Activated naive CD8-positive, alpha-beta T cell treated with anti-CD3 and anti-CD28 coated beads, Interleukin-2, amount 10 ng/mL, durations not matched to agents 7 days and 5 days (primary cell): ENCODE measurements around the gene POLDIP3. TPM values are rescaled to one million over a fixed set of nuclear protein-coding genes. Genes with fewer than 3 reads are reported as not detected.
"Not testable (repeated sequence)": the region's sequence is repeated elsewhere in the genome, so short reads cannot be mapped to it uniquely, and the experiment has no call there.

Experiments
- ATAC-seq: fragments of 150-1000 bp; cut with Tn5 transposase; one replicate; pipeline ENCODE4 v1.10.0; 2021; ENCODE audit warnings: low read depth, moderate library complexity
- POLR2A ChIA-PET: fragments of 350-600 bp; sonication (Branson Sonifier 250); formaldehyde crosslinking; loops from one replicate; lab custom pipeline; 2021; ENCODE audit warnings: antibody characterized with exemption; lab: Charles Lee
- DNase-seq: peaks from one replicate; pipeline ENCODE4 v3.0.0; 2021
- H3K27ac Mint-ChIP-seq: one replicate; pipeline ENCODE4 v1.8.0; 2022; ENCODE audit warnings: mild to moderate bottlenecking, mixed read lengths
- H3K27me3 Mint-ChIP-seq: one replicate; pipeline ENCODE4 v1.8.0; 2022; ENCODE audit warnings: mild to moderate bottlenecking, moderate library complexity, mixed read lengths
- H3K36me3 Mint-ChIP-seq: one replicate; pipeline ENCODE4 v1.8.0; 2021; ENCODE audit warnings: mild to moderate bottlenecking, mixed read lengths
- H3K4me1 Mint-ChIP-seq: one replicate; pipeline ENCODE4 v1.8.0; 2021; ENCODE audit warnings: mixed read lengths
- H3K4me3 Mint-ChIP-seq: one replicate; pipeline ENCODE4 v1.8.0; 2022; ENCODE audit warnings: mild to moderate bottlenecking, moderate library complexity, mixed read lengths
- H3K9me3 Mint-ChIP-seq: one replicate; pipeline ENCODE4 v1.8.0; 2021; ENCODE audit warnings: mixed read lengths
- total RNA-seq, 2 experiments: library from RNA; stranded (reverse); gene quantifications; one replicate each; pipeline ENCODE4 v1.2.3, GENCODE V29; 2021

POLDIP3 gene
- total RNA-seq, 2 experiments from 2014 or later = 84.7 to 86.0 TPM

DNA sequence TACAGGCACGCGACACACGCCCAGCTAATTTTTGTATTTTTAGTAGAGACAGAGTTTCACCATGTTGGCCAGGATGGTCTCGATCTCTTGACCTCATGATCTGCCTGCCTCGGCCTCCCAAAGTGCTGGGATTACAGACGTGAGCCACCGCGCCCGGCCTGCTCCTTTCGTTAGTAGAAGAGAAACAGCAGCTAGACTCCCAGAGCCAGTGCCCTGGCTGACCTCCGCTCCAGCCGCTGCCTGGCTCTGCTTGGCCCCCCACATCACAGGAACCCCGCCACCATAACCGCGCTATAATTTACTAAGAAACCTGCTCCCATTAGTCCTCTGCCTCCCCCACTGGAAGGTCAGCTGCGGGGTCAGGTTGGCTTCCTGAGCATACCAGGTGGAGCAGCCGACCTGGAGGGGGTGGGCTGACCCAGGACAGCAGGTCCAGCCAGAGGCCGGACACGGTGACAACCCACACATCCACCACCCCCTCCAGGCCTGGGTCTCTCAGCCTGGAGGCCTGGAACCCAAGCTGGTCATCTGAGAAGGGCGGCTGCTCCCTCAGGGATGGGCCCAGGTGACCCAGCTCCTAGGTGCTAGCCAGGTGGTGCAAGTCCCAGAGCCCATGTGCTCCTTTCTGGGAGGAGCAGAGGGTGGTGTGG, 7.5 kb upstream of the POLDIP3 start:
- no peaks in the 10 kb centered on the region for H3K27me3 Mint-ChIP-seq
- POLR2A ChIA-PET = interaction anchor here (3.0 kb wide), 1 partner anchor 7 kb away, joined by 22 read pairs; the partner anchor contains the start of gene POLDIP3
- H3K36me3 Mint-ChIP-seq = no peaks in the 10 kb centered on the region
- no peaks in the 10 kb centered on the region for H3K9me3 Mint-ChIP-seq
- no peak overlapping the region for H3K27ac Mint-ChIP-seq
- H3K4me1 Mint-ChIP-seq = peaks cover 5% of the 10 kb centered on the region
- ATAC-seq = no peak
- DNase-seq = no peak
- H3K4me3 Mint-ChIP-seq = no peak overlapping the region

DNA sequence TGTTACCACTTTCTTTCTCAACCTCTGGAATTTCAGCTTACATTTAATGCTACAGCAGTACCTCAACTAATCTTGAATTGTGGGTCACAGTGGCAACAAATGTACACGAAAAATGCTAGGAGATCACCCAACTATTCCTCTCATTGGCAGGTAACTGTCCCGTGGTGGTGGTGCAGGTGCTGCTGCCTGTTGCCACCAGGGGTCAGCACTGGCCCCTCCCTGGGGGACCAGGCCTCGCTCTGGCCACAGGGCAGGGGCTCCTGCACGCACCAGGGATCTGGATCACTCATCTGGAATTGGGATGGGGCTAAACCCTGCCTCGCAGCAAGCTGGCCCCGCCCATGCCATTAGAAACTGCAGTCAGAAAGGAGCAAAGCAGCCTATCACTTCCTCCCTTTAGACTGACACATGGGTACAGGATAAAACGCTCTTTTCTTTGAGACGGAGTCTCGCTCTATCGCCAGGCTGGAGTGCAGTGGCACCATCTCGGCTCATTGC, 6.9 kb upstream of the POLDIP3 start:
- no peaks in the 10 kb centered on the region for H3K36me3 Mint-ChIP-seq
- peak; percentile 66 for ATAC-seq
- peak; percentile 68 for DNase-seq
- peaks cover 5% of the 10 kb centered on the region for H3K4me1 Mint-ChIP-seq
- no peaks in the 10 kb centered on the region for H3K9me3 Mint-ChIP-seq
- POLR2A ChIA-PET = interaction anchor here (1.7 kb wide), 1 partner anchor 27 kb away, joined by 4 read pairs; the partner anchor contains the start of gene CYB5R3
- no peaks in the 10 kb centered on the region for H3K27me3 Mint-ChIP-seq
- no peak overlapping the region for H3K4me3 Mint-ChIP-seq
- H3K27ac Mint-ChIP-seq = peak overlapping the region; percentile 54

DNA sequence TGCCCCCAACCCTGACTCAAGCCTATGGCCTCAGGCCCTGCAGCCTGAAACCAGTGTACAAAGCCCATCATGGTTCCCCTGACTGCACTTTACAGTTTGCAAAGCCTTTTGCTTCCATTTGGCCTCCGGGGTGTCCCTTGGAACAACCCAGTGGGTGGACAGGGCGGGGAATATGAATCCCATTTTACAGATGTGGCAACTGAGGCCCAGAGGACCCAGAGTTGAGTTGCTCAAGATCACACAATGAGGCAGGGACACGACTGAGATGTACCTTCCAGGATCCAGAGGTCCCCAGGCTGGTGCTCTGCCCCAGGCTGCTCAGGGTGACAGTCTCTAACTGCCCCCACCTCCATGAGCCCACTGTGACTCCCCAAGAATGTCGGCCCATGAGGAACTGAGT, 5.4 kb upstream of the POLDIP3 start:
- no peak overlapping the region for H3K27ac Mint-ChIP-seq
- no peaks in the 10 kb centered on the region for H3K27me3 Mint-ChIP-seq
- H3K9me3 Mint-ChIP-seq = no peaks in the 10 kb centered on the region
- peaks cover 12% of the 10 kb centered on the region for H3K4me1 Mint-ChIP-seq
- H3K4me3 Mint-ChIP-seq = no peak overlapping the region
- H3K36me3 Mint-ChIP-seq = no peaks in the 10 kb centered on the region
- POLR2A ChIA-PET = interaction anchor here (1.7 kb wide), 1 partner anchor 29 kb away, joined by 4 read pairs; the partner anchor contains the start of gene CYB5R3
- DNase-seq (no peak), ATAC-seq (no peak)

DNA sequence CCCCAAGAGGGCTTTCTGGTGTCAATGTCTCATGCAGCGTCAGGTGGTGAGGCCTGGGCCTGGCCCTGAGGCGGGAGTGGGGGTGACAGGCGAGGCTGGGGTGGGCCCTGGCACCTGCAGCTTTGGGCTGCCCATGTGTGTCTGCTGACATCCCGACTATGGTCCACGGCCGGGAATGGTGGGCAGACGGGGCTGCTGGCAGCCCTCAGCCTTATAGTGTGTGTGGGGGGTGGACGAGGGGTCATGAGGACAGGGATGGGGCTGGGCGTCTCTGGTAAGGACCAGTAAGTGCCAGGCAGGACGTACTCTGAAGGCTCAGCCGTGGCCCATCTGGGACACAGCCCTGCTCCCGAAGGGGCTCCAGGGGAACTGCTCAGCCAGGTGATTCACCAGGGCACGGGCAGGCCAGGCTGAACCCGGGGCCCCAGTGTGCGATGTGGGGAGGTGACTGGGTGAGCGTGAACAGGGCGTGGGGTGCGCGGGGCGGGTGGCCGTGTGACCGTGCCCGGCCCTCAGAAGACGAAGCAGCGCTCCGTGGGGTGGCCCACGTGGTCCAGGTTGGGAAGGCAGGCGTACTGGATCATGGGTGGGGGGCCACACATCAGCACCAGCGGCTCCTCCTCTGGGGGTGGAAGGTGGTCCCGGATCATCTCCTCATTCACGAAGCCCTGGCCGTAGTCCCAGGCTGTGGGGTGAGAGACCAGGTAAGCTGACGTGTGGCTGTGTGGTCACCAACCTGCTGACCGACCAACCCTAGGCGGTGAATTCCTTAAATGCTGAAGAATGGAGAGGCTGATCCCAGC, 4.8 kb upstream of the POLDIP3 start:
- Mint-ChIP-seq H3K9me3 (no peaks in the 10 kb centered on the region), H3K27me3 (no peaks in the 10 kb centered on the region), H3K27ac (no peak overlapping the region), H3K36me3 (no peaks in the 10 kb centered on the region), H3K4me1 (peaks cover 12% of the 10 kb centered on the region), H3K4me3 (no peak overlapping the region)
- POLR2A ChIA-PET = interaction anchor here (0.8 to 0.9 kb wide), 2 partner anchors 30 to 86 kb away, joined by 3 read pairs; partner anchors contain the start of gene CYB5R3
- ATAC-seq (no peak), DNase-seq (no peak)

DNA sequence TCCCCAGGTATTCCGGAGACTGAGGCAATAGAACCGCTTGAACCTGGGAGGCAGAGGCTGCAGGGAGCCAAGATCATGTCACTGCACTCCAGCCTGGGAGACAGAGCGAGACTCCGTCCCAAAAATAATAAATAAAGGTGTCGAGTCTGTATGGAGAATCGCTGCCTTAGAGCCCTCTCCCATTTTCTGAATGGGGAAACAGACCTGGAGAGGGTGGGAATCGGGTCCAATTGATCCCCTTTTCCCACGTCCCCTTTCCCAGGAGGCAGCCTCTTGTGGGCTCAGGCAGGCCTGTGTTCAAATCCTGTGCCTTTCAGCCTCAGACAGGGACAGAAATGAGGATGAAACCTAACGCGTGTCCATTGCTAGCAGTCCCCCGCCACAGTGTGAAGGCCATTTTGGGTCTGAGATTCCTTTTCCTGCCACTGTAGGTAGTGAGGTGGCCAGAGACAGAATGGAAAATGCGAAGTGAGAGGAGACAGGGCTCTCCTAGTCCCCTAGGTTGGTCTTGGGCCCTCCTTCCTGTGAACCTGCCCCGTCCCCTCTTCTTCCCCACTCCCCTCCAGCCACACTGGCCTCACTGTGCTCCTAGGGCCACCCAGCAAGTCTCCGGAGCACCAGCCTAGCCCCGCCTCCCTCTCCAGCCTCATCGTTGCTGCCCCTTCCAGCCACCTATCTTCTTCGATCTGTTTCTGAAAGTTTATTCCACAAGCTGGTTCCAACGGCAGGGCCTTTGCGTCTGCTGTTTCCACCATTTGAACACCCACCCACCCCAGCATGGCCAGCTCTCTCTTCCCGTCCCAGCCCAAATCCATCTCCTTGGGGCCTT, 2.7 kb upstream of the POLDIP3 start:
- POLR2A ChIA-PET = interaction anchor here (3.5 kb wide), 1 partner anchor 32 kb away, joined by 61 read pairs; the partner anchor contains the start of gene CYB5R3
- no peaks in the 10 kb centered on the region for H3K27me3 Mint-ChIP-seq

DNA sequence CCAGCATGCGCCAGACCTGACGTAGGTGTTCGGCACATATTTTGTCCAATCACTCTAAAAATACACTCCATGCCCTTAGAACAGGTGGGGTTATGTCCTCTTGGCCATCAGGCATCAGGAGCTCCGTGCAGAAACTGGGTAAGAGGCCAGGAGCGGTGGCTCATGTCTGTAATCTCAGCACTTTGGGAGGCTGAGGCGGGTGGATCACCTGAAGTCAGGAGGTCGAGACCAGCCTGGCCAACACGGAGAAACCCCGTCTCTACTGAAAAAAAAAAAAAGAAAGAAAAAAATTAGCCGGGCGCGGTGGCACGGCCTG, 1.1 kb upstream of the POLDIP3 start:
- POLR2A ChIA-PET = interaction anchor here (0.5 to 3.5 kb wide), 16 partner anchors 8 to 1900 kb away, joined by 3 to 61 read pairs (median 6); partner anchors contain the start of gene CYB5R3
- Mint-ChIP-seq H3K4me3 (peak overlapping the region; percentile 91), H3K27ac (peak overlapping the region; percentile 99), H3K4me1 (peaks cover 26% of the 10 kb centered on the region)
- not testable (repeated sequence) for H3K36me3 Mint-ChIP-seq, DNase-seq, ATAC-seq, H3K27me3 Mint-ChIP-seq, H3K9me3 Mint-ChIP-seq

More for the DNA sequence above, 2.7 kb upstream of the POLDIP3 start:
- peaks cover 2% of the 10 kb centered on the region for H3K36me3 Mint-ChIP-seq
- ATAC-seq (no peak), DNase-seq (no peak)
- no peaks in the 10 kb centered on the region for H3K9me3 Mint-ChIP-seq
- peak overlapping the region; percentile 54 for H3K27ac Mint-ChIP-seq
- no peak overlapping the region for H3K4me3 Mint-ChIP-seq
- peaks cover 21% of the 10 kb centered on the region for H3K4me1 Mint-ChIP-seq

DNA sequence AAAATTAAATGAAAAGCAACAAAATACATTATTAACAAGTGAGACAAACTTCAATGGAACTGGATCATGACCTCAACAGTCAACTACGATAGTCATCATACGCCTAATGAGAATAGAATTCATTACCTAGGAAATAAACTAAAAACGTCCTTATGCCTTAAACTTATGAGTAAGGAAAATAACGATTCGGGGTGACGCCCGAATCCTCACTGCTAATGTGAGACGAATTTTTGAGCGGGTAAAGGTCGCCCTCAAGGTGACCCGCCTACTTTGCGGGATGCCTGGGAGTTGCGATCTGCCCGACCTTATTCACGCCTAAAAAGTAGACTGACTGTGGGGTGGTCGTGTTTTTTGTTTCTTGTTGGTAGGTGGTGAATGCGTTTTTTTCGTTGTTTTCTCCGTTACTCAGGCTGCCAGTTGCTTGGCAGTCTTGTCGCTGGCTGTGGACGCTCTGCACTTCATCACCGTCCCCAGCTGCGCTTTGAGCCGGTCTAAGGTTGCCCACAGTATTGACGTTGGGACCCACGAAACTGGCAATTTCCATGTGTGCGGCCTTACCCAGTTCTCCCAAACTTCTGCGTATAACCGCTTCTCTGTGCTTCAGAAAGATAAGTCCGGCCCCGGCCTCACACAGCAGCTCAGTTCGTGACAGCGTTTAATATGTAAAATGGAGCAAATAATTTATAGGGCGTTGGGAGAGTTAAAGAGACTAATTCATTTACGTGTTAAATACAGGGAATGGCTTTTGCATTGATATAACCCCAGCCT, 593 bp upstream of the POLDIP3 start:
- POLR2A ChIA-PET = interaction anchor here (0.5 to 3.5 kb wide), 36 partner anchors 8 to 1234 kb away, joined by 3 to 61 read pairs (median 4); partner anchors contain the start of genes ARFGAP3, CCDC134, CYB5R3 and DESI1
- Mint-ChIP-seq H3K36me3 (peaks cover 7% of the 10 kb centered on the region), H3K27me3 (no peaks in the 10 kb centered on the region), H3K9me3 (no peaks in the 10 kb centered on the region), H3K4me1 (peaks cover 31% of the 10 kb centered on the region), H3K27ac (peak overlapping the region; percentile 99), H3K4me3 (peak overlapping the region; percentile 91)
- ATAC-seq = peak; percentile 76
- peak; percentile 79 for DNase-seq

DNA sequence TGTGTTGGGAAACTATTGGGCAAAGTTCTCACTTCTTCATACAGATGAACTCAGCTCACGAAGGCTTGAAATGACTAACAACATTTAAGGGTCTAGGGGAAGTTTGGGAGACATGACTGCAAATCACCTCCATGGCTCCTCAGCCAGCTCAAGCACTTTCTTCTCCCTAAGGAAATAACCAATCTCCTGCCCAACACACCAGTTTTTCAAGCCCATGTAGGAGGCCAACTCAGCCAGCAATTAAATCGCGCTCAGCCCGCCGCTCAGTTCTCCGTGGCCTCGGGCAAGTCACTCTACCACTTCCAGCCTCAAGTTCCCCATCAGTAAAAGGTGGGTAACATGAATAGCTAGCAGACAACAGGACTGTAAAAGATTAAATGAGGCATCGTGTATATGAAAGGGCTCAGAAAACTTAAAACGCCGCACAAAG, 796 bp downstream of the POLDIP3 start:
- Mint-ChIP-seq H3K27me3 (no peaks in the 10 kb centered on the region), H3K9me3 (no peaks in the 10 kb centered on the region), H3K27ac (peak overlapping the region; percentile 95), H3K4me3 (peak overlapping the region; percentile 96), H3K36me3 (peaks cover 10% of the 10 kb centered on the region), H3K4me1 (peaks cover 35% of the 10 kb centered on the region)
- POLR2A ChIA-PET = interaction anchor here (0.9 to 3.5 kb wide), 21 partner anchors 12 to 1232 kb away, joined by 3 to 61 read pairs (median 5); partner anchors contain the start of genes A4GALT, ARFGAP3, CYB5R3 and DESI1
- no peak for ATAC-seq
- no peak for DNase-seq

DNA sequence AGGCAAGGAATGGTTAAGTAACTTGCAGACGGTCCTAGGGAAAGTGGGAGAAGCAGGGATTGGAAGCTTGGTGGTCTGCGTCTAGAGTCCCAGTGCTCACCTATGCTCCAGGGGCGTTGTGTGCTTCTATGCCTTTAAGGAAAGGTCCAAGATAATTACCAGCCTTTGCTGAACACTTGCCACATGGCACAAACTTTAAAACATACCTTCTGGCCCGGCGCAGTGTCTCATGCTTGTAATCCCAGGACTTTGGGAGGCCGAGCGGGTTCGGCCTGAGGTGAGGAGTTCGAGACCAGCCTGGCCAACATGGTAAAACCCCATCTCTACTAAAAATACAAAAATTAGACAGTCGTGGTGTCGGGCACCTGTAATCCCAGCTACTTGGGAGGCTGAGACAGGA, 2.3 kb downstream of the POLDIP3 start:
- peak overlapping the region; percentile 95 for H3K27ac Mint-ChIP-seq
- H3K4me1 Mint-ChIP-seq = peaks cover 36% of the 10 kb centered on the region
- ATAC-seq = no peak
- no peaks in the 10 kb centered on the region for H3K9me3 Mint-ChIP-seq
- peak overlapping the region; percentile 96 for H3K4me3 Mint-ChIP-seq
- no peaks in the 10 kb centered on the region for H3K27me3 Mint-ChIP-seq
- no peak for DNase-seq
- H3K36me3 Mint-ChIP-seq = peaks cover 10% of the 10 kb centered on the region
- POLR2A ChIA-PET = interaction anchor here (1.8 kb wide), 1 partner anchor 31 kb away, joined by 6 read pairs; no protein-coding TSS in a partner anchor

DNA sequence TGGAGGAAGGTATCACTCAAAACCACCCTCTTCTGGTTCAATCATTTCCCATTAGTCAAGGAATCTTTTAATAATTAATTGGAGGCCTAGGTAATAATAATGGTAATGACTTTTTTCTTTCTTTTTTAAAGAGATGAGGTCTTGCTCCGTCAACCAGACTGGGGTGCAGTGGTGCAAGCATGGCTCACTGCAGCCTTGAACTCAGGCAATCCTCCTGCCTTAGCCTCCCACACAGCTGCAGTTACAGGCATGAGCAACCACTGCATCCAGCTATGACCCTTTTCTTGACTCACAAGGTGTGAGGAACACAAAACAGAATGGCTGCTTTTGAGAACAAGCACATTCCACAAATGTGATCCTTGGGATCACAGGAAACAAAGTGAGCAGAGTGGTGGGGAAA, 3.6 kb downstream of the POLDIP3 start:
- POLR2A ChIA-PET = no interaction called here
- Mint-ChIP-seq H3K4me1 (peaks cover 38% of the 10 kb centered on the region), H3K9me3 (no peaks in the 10 kb centered on the region), H3K4me3 (no peak overlapping the region), H3K27me3 (no peaks in the 10 kb centered on the region), H3K36me3 (peaks cover 12% of the 10 kb centered on the region), H3K27ac (peak overlapping the region; percentile 34)
- DNase-seq (no peak), ATAC-seq (no peak)

DNA sequence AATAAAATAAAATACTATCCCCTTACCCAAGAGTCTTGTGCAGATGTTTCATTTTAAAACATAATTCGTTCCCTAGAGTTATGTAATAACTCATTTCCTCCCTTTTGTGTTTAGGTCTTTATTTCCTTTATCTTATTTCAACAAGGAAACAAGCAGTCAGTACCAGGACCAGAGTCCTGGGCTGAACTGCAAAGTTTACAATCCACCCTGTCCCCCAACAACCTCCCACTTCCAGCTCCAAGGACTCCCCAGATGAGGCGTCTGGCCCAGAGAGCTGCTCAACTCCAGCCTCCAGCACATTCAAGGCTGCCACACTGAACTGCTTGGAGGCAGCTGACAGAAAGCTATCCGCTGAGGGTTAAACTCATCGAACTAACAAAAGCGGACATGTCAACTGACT, 4.5 kb downstream of the POLDIP3 start:
- peaks cover 12% of the 10 kb centered on the region for H3K36me3 Mint-ChIP-seq
- DNase-seq = no peak
- no peak overlapping the region for H3K4me3 Mint-ChIP-seq
- H3K27me3 Mint-ChIP-seq = no peaks in the 10 kb centered on the region
- peak overlapping the region; percentile 51 for H3K27ac Mint-ChIP-seq
- H3K4me1 Mint-ChIP-seq = peaks cover 35% of the 10 kb centered on the region
- H3K9me3 Mint-ChIP-seq = no peaks in the 10 kb centered on the region
- POLR2A ChIA-PET = no interaction called here
- no peak for ATAC-seq

DNA sequence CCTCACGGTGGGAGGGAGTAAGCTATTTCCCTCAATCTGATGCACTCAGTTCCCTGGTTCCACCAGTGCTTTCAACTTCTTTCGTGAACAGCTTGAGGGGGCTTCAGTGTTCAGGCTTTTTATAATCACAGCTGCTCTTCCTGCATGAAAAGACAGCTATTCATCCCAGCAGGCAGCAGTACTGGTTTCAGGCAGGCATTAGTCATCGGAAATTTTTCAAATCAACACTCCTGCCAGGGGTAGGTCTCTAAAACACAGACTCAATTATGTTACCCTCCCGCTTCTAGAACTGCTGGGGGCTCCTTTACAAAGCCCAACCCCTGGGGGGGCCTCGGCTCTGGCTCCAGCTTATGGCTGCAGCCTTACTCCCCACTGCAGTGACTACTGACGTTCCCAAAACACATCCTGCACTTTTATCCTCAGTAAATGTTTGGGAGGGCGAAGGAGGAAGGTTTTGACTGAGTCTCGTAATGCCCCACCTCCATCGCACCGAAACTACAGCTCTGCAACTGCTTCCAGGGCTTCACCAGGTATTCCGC, 5.8 kb downstream of the POLDIP3 start:
- no peaks in the 10 kb centered on the region for H3K27me3 Mint-ChIP-seq
- POLR2A ChIA-PET = no interaction called here
- no peak overlapping the region for H3K4me3 Mint-ChIP-seq
- DNase-seq (no peak), ATAC-seq (no peak)
- H3K36me3 Mint-ChIP-seq = peaks cover 12% of the 10 kb centered on the region
- H3K9me3 Mint-ChIP-seq = no peaks in the 10 kb centered on the region
- H3K27ac Mint-ChIP-seq = peak overlapping the region; percentile 34
- peaks cover 34% of the 10 kb centered on the region for H3K4me1 Mint-ChIP-seq
